MM.1S (cell line): ENCODE data around the gene NCOA3.

Experiments
- DNase-seq: peaks from one replicate; pipeline ENCODE4 v3.0.0-alpha.2; 2015
- H2AFZ ChIP-seq: fragments of 300-600 bp; sonication (generic); 2 replicates; pipeline ENCODE4 v1.6.0; 2016; ENCODE audit warnings: antibody characterized with exemption, low read length
- H3F3A ChIP-seq: fragments of 300-600 bp; sonication (generic); 2 replicates; pipeline ENCODE4 v1.6.1; 2016; ENCODE audit warnings: mild to moderate bottlenecking, antibody characterized with exemption, low read length, moderate library complexity, mixed read lengths; ENCODE audit not compliant: insufficient read depth
- H3K27ac ChIP-seq: fragments of 300-600 bp; sonication (generic); 2 replicates; pipeline ENCODE4 v1.5.1; 2016; ENCODE audit warnings: mild to moderate bottlenecking, low read length
- H3K27me3 ChIP-seq: fragments of 300-600 bp; sonication (generic); replicated peaks from 2 replicates; pipeline ENCODE4 v1.6.0; 2016; ENCODE audit warnings: low read length; ENCODE audit not compliant: insufficient read depth
- H3K36me3 ChIP-seq: fragments of 300-600 bp; sonication (generic); replicated peaks from 2 replicates; pipeline ENCODE4 v1.6.1; 2016; ENCODE audit warnings: mild to moderate bottlenecking, low read length, mixed read lengths; ENCODE audit not compliant: insufficient read depth
- H3K4me1 ChIP-seq: fragments of 300-600 bp; sonication (generic); 2 replicates; pipeline ENCODE4 v1.6.1; 2016; ENCODE audit warnings: low read length, mixed read lengths
- H3K4me2 ChIP-seq: fragments of 300-600 bp; sonication (generic); 2 replicates; pipeline ENCODE4 v1.6.0; 2016; ENCODE audit warnings: low read depth, low read length
- H3K4me3 ChIP-seq: fragments of 300-600 bp; sonication (generic); 2 replicates; pipeline ENCODE4 v1.5.1; 2016; ENCODE audit warnings: low read length, mixed read lengths
- H3K79me2 ChIP-seq: fragments of 300-600 bp; sonication (generic); 2 replicates; pipeline ENCODE4 v1.6.1; 2016; ENCODE audit warnings: mixed run types, low read length, mixed read lengths
- H3K9ac ChIP-seq: fragments of 300-600 bp; sonication (generic); 2 replicates; pipeline ENCODE4 v1.6.1; 2016; ENCODE audit warnings: low read length, mixed read lengths
- H3K9me2 ChIP-seq: fragments of 300-600 bp; sonication (generic); replicated peaks from 2 replicates; pipeline ENCODE4 v1.6.1; 2016; ENCODE audit warnings: mild to moderate bottlenecking, low read length, mixed read lengths; ENCODE audit not compliant: insufficient read depth
- H3K9me3 ChIP-seq: fragments of 300-600 bp; sonication (generic); replicated peaks from 2 replicates; pipeline ENCODE4 v1.6.1; 2016; ENCODE audit warnings: mild to moderate bottlenecking, low read length, mixed read lengths; ENCODE audit not compliant: insufficient read depth
- H4K20me1 ChIP-seq: fragments of 300-600 bp; sonication (generic); 2 replicates; pipeline ENCODE4 v1.6.1; 2016; ENCODE audit warnings: mild to moderate bottlenecking, low read length, moderate library complexity, mixed read lengths; ENCODE audit not compliant: insufficient read depth
- EZH2 ChIP-seq: fragments of 300-600 bp; sonication (generic); optimal IDR thresholded peaks from 2 replicates; pipeline ENCODE3; 2017; ENCODE audit warnings: low read depth, mild to moderate bottlenecking, antibody characterized with exemption, low read length, mixed read lengths
- EZH2phosphoT487 ChIP-seq: fragments of 300-600 bp; sonication (generic); IDR thresholded peaks from 2 replicates; pipeline ENCODE4 v1.6.1; 2018; ENCODE audit warnings: antibody characterized with exemption, low read length
- TF ChIP-seq, protein P1 (sequence below): fragments of 300-600 bp; sonication (generic); IDR thresholded peaks from 2 replicates; pipeline ENCODE4 v1.5.1; 2016; ENCODE audit warnings: antibody characterized with exemption, low read length, mixed read lengths

The NCOA3 gene

DNA sequence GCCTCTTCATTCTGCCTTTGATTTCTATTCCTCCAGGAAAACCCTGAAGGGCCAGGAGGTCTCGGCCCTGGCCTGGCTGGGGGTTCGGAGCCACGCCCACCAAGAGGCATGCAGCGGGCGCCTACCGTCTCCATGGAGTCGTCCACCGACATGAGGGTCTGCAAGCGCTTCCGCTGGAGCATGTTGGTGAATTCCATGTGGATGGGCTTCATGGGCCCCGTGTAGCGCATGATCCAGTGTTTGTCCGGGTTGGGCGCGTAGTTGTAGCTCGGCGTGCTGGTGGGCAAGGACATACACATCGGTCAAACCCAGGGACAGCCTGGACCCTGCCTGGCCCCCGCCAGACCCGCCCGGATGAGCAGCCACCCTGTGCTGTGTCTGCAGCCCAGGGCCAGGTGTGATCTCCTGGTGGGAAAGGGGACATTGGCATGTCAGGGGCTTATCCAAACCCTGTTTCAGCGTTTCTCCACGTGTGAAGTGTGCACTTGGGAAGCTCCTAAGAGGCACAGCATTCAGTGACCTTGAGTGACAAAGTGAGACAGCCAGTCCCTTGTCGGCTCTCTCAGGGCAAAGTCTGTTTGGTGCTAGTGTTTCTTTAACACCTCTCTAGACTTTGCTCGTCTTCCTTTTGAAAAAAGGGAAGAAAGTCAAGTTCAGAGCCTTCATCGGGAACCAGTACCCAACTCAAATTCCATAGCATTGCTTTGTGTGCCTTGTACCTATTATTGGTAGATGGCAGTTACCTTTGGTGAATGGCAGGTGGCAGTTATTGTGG is 182.8 kb downstream of the NCOA3 start:
- Histone ChIP-seq H3K4me1 (no peaks in the 10 kb centered on the region), H3K4me3 (no peak overlapping the region), H3K27ac (no peak overlapping the region), H3K4me2 (no peak overlapping the region), H3K79me2 (no peaks in the 10 kb centered on the region), H3K36me3 (peaks cover 3% of the 10 kb centered on the region), H3F3A (no peaks in the 10 kb centered on the region), H4K20me1 (no peaks in the 10 kb centered on the region), H3K9me3 (no peaks in the 10 kb centered on the region), H3K9ac (no peak overlapping the region), H3K9me2 (no peaks in the 10 kb centered on the region), H3K27me3 (no peaks in the 10 kb centered on the region), H2AFZ (no peak overlapping the region)
- TF ChIP-seq EZH2phosphoT487 (no peak), EZH2 (no peak)
- TF ChIP-seq, protein P1, sequence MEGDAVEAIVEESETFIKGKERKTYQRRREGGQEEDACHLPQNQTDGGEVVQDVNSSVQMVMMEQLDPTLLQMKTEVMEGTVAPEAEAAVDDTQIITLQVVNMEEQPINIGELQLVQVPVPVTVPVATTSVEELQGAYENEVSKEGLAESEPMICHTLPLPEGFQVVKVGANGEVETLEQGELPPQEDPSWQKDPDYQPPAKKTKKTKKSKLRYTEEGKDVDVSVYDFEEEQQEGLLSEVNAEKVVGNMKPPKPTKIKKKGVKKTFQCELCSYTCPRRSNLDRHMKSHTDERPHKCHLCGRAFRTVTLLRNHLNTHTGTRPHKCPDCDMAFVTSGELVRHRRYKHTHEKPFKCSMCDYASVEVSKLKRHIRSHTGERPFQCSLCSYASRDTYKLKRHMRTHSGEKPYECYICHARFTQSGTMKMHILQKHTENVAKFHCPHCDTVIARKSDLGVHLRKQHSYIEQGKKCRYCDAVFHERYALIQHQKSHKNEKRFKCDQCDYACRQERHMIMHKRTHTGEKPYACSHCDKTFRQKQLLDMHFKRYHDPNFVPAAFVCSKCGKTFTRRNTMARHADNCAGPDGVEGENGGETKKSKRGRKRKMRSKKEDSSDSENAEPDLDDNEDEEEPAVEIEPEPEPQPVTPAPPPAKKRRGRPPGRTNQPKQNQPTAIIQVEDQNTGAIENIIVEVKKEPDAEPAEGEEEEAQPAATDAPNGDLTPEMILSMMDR: no peak
- DNase-seq: no peak

DNA sequence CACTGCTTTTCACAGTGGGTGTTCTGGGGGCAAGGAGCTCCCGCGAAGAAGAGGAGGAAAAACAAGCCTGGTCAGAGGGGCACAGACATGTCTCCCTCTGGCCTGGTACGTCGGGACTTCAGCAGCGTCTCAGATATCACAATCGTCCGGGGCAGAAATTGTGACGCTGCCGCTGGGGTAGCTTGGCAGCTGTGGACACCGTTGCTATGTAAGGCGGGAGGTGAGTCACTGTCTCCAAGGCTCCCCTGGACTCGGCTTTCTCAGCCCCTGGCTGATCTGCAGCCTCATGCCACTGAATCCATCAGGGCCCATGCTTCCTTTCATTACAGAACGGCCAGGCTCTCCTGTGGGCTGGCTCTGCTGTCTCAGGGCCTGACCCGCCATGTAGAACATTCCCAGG is 184.9 kb downstream of the NCOA3 start:
- Histone ChIP-seq H3K4me2 (no peak overlapping the region), H3K9me2 (no peaks in the 10 kb centered on the region), H3K79me2 (peaks cover 10% of the 10 kb centered on the region; the same call in 1 of the 2 replicates), H4K20me1 (no peaks in the 10 kb centered on the region), H3F3A (no peaks in the 10 kb centered on the region), H3K4me1 (no peaks in the 10 kb centered on the region), H3K27me3 (no peaks in the 10 kb centered on the region), H2AFZ (no peak overlapping the region), H3K9ac (no peak overlapping the region), H3K4me3 (no peak overlapping the region), H3K27ac (no peak overlapping the region), H3K9me3 (no peaks in the 10 kb centered on the region), H3K36me3 (peaks cover 3% of the 10 kb centered on the region)
- TF ChIP-seq EZH2 (no peak), EZH2phosphoT487 (no peak)
- TF ChIP-seq, protein P1: no peak
- DNase-seq: no peak

DNA sequence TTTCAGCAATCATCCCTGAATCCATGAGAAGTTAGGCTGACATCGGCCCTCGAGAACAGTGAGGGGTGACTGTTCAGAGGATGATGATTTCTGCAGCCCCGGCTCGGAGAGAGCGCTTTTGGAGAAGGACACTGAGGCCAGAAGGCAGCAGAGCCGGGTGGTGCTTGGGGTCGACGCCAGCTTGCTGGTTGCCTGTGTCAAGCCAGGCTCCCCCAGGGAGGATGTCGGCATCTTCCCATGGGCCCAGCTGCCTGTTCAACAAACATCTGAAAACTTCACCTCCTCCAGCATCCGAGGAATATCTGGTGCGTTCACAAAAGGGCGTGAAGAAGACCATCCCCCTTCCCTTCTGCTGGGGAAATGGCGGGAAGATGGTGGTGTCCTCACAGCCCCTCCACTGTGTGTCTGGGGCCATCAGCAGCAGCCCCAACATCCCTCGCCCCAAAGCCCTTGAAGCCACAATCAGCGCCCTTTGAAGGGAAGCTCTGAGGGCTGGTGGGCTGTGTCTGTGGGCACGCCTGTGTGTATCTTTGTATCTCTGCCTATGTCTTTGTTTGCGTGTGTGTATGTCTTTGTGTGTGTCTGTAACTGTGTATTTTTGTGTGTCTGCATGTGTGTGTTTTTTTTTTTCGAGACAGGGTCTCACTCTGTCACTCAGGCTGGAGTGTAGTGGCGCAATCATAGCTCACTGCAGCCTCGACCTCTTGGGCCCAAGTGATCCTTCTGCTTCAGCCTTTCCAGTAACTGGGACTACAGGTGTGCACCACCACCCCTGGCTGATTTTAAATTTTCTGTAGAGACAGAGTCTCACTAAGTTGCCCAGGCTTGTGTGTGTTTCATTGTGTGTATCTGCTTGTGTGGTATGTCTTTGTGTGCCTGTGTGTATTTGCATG is 185.7 kb downstream of the NCOA3 start:
- Histone ChIP-seq H4K20me1 (no peaks in the 10 kb centered on the region), H3K79me2 (peaks cover 14% of the 10 kb centered on the region; the same call in 1 of the 2 replicates), H2AFZ (no peak overlapping the region), H3K9me2 (no peaks in the 10 kb centered on the region), H3K27ac (no peak overlapping the region), H3K9ac (no peak overlapping the region), H3K9me3 (no peaks in the 10 kb centered on the region), H3F3A (no peaks in the 10 kb centered on the region), H3K36me3 (peaks cover 3% of the 10 kb centered on the region), H3K27me3 (no peaks in the 10 kb centered on the region), H3K4me1 (no peaks in the 10 kb centered on the region), H3K4me3 (no peak overlapping the region), H3K4me2 (no peak overlapping the region)
- DNase-seq: no peak
- TF ChIP-seq EZH2 (no peak), EZH2phosphoT487 (no peak)
- TF ChIP-seq, protein P1: no peak
